ENCODE results near the gene BMX. TPM values are rescaled to one million over a fixed set of nuclear protein-coding genes. Genes with fewer than 3 reads are reported as not detected.
A peak's percentile ranks its signal among the peaks of the same experiment; 100 is the strongest.

BMX gene
- total RNA-seq, 1 experiment from 2014 or later, result not detected

DNA sequence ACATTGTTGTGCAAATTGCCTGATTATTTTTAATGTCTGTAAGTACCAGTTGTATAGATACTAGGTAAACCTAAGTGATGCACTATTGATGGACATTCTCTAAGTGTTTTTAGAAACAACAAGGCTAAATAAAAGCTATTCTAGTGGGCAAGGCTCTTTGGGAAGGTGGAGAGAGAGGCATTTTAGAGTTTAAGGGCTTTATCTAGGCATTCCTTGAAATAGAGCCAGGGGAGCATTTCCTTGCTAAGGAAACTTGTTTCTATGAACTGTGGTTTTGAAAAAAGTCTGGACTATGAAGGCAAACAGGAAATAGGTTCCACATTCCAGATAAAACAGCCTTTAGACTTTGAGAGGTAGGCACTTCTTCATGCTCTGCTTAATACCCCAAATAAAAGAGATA lies 23.8 kb downstream of the BMX start:
- H3K4me2 ChIP-seq, result no peak overlapping the region
- H2AFZ ChIP-seq, result no peak overlapping the region
- no peaks in the 10 kb centered on the region for H3F3A ChIP-seq (ENCODE audit: insufficient read depth, low read depth)
- no peaks in the 10 kb centered on the region for H3K9me2 ChIP-seq (ENCODE audit: insufficient read depth)
- ChIA-PET CTCF (interaction anchor here (0.7 kb wide), 1 partner anchor 40 kb away, joined by 3 read pairs; no protein-coding TSS in a partner anchor), POLR2A (ENCODE audit: unreplicated experiment) (interaction anchor here (0.6 to 0.7 kb wide), 2 partner anchors 30 to 95 kb away, joined by 4 read pairs; no protein-coding TSS in a partner anchor)
- intact Hi-C loops (cut with micrococcal nuclease; ENCODE audit: unreplicated experiment), result no loop called here
- H3K36me3 ChIP-seq (ENCODE audit: low read depth), result no peaks in the 10 kb centered on the region
- no peaks in the 10 kb centered on the region for H3K27me3 ChIP-seq (ENCODE audit: insufficient read depth, low read depth)
- TF ChIP-seq EZH2 (IDR thresholded peaks at IDR 0.05; ENCODE audit: low read depth), result no peak
- TF ChIP-seq, protein P1, sequence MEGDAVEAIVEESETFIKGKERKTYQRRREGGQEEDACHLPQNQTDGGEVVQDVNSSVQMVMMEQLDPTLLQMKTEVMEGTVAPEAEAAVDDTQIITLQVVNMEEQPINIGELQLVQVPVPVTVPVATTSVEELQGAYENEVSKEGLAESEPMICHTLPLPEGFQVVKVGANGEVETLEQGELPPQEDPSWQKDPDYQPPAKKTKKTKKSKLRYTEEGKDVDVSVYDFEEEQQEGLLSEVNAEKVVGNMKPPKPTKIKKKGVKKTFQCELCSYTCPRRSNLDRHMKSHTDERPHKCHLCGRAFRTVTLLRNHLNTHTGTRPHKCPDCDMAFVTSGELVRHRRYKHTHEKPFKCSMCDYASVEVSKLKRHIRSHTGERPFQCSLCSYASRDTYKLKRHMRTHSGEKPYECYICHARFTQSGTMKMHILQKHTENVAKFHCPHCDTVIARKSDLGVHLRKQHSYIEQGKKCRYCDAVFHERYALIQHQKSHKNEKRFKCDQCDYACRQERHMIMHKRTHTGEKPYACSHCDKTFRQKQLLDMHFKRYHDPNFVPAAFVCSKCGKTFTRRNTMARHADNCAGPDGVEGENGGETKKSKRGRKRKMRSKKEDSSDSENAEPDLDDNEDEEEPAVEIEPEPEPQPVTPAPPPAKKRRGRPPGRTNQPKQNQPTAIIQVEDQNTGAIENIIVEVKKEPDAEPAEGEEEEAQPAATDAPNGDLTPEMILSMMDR (conservative IDR thresholded peaks at IDR 0.05), result no peak
- no peaks in the 10 kb centered on the region for H3K4me1 ChIP-seq (replicated peaks; ENCODE audit: insufficient read depth)
- H3K9me3 ChIP-seq (ENCODE audit: insufficient read depth, low read depth), result no peaks in the 10 kb centered on the region
- no TSS peak for BruUV-seq (replicated peaks)
- no peaks in the 10 kb centered on the region for H3K79me2 ChIP-seq (ENCODE audit: low read depth)
- no peak overlapping the region for H3K4me3 ChIP-seq
- H3K27ac ChIP-seq, result no peak overlapping the region
- no peaks in the 10 kb centered on the region for H4K20me1 ChIP-seq (ENCODE audit: insufficient read depth)
- peak in 1 of 2 experiments; percentile 37 for DNase-seq

DNA sequence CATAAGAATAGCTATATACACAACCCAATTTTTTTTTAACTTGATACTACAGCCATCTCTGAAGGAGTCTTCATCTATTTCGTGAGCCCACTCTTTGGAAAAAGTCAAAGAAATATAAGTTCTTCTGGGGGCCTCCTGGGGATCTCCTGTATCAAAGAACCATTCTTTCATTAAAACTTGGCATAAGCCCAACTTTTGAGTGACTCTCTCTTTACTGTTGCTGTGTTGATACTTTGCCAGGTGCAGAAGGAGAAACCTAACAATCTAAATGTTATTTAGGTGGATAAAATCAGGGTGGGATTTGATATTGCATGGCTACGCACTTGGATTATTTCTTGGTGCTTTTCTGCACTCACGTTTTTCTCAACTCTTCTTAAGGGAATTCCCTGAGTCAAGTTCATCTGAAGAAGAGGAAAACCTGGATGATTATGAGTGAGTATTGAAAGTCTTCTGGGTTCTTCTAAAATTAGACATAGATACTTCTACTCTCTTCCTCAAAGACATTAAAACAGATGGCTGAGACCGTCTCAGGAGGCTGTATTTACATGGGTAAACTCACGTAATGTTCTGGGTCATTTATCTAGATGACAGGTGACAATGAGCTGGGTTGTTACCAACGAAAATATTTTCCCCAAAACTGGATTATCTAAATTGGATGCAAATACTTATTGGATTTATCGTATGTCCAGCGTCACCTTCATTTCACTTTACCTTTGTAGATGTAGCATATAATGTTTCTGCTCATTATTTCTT lies 25.2 kb downstream of the BMX start:
- H3K4me2 ChIP-seq, result no peak overlapping the region
- no peaks in the 10 kb centered on the region for H3K9me3 ChIP-seq (ENCODE audit: insufficient read depth, low read depth)
- TF ChIP-seq EZH2 (IDR thresholded peaks at IDR 0.05; ENCODE audit: low read depth), result no peak
- TF ChIP-seq, protein P1 (conservative IDR thresholded peaks at IDR 0.05), result no peak
- H3K4me3 ChIP-seq, result no peak overlapping the region
- DNase-seq, result no peak
- no peak overlapping the region for H3K27ac ChIP-seq
- H4K20me1 ChIP-seq (ENCODE audit: insufficient read depth), result no peaks in the 10 kb centered on the region
- H3K36me3 ChIP-seq (ENCODE audit: low read depth), result no peaks in the 10 kb centered on the region
- no peak overlapping the region for H2AFZ ChIP-seq
- intact Hi-C loops (cut with micrococcal nuclease; ENCODE audit: unreplicated experiment), result no loop called here
- no peaks in the 10 kb centered on the region for H3K9me2 ChIP-seq (ENCODE audit: insufficient read depth)
- POLR2A ChIA-PET (ENCODE audit: unreplicated experiment), result no interaction called here
- CTCF ChIA-PET, result no interaction called here
- H3K4me1 ChIP-seq (replicated peaks; ENCODE audit: insufficient read depth), result no peaks in the 10 kb centered on the region
- H3K79me2 ChIP-seq (ENCODE audit: low read depth), result no peaks in the 10 kb centered on the region
- no peaks in the 10 kb centered on the region for H3K27me3 ChIP-seq (ENCODE audit: insufficient read depth, low read depth)
- H3F3A ChIP-seq (ENCODE audit: insufficient read depth, low read depth), result no peaks in the 10 kb centered on the region
- BruUV-seq (replicated peaks), result no TSS peak

- no peak overlapping the region for H3K4me3 ChIP-seq
- no peaks in the 10 kb centered on the region for H4K20me1 ChIP-seq (ENCODE audit: insufficient read depth)
- H3K9me3 ChIP-seq (ENCODE audit: insufficient read depth, low read depth), result no peaks in the 10 kb centered on the region
- no TSS peak for BruUV-seq (replicated peaks)
- CTCF ChIA-PET, result no interaction called here
- no peaks in the 10 kb centered on the region for H3K36me3 ChIP-seq (ENCODE audit: low read depth)
- no peaks in the 10 kb centered on the region for H3K27me3 ChIP-seq (ENCODE audit: insufficient read depth, low read depth)
- no peak overlapping the region for H2AFZ ChIP-seq
- H3K79me2 ChIP-seq (ENCODE audit: low read depth), result no peaks in the 10 kb centered on the region
- POLR2A ChIA-PET (ENCODE audit: unreplicated experiment), result interaction anchor here (0.7 kb wide), 1 partner anchor 54 kb away, joined by 4 read pairs; no protein-coding TSS in a partner anchor
- no peak overlapping the region for H3K4me2 ChIP-seq
- DNase-seq, result no peak
- TF ChIP-seq, protein P1 (conservative IDR thresholded peaks at IDR 0.05), result no peak
- no peak for TF ChIP-seq EZH2 (IDR thresholded peaks at IDR 0.05; ENCODE audit: low read depth)
- H3K4me1 ChIP-seq (replicated peaks; ENCODE audit: insufficient read depth), result no peaks in the 10 kb centered on the region
- no peak overlapping the region for H3K27ac ChIP-seq
- intact Hi-C loops (cut with micrococcal nuclease; ENCODE audit: unreplicated experiment), result no loop called here
- no peaks in the 10 kb centered on the region for H3F3A ChIP-seq (ENCODE audit: insufficient read depth, low read depth)
- no peaks in the 10 kb centered on the region for H3K9me2 ChIP-seq (ENCODE audit: insufficient read depth)
Observed at GRCh38 chrX:15529165-15529564, 28.6 kb downstream of the BMX start.
